WI38 (cell line): ENCODE results near the gene CREB5.

Source experiments
- H3K4me3 ChIP-seq: 2 replicates; pipeline ENCODE4 v1.5.1; 2011; ENCODE audit warnings: low read depth, mild to moderate bottlenecking, control low read depth, low read length
- CTCF ChIP-seq: IDR thresholded peaks from 2 replicates; pipeline ENCODE4 v1.5.1; 2012; ENCODE audit warnings: low read depth, mild to moderate bottlenecking, control low read depth, low read length

Gene CREB5

GRCh38 chr7:28739128-28739527, 326.8 kb downstream of the CREB5 start:
- no peak for TF ChIP-seq CTCF

GRCh38 chr7:28739826-28740225, 327.5 kb downstream of the CREB5 start:
- no peak for TF ChIP-seq CTCF

More at GRCh38 chr7:28739128-28739527, 326.8 kb downstream of the CREB5 start:
- H3K4me3 ChIP-seq, result no peak overlapping the region

GRCh38 chr7:28744951-28745350, 332.6 kb downstream of the CREB5 start:
- H3K4me3 ChIP-seq, result no peak overlapping the region
- no peak for TF ChIP-seq CTCF

More at GRCh38 chr7:28739826-28740225, 327.5 kb downstream of the CREB5 start:
- H3K4me3 ChIP-seq, result no peak overlapping the region

DNA sequence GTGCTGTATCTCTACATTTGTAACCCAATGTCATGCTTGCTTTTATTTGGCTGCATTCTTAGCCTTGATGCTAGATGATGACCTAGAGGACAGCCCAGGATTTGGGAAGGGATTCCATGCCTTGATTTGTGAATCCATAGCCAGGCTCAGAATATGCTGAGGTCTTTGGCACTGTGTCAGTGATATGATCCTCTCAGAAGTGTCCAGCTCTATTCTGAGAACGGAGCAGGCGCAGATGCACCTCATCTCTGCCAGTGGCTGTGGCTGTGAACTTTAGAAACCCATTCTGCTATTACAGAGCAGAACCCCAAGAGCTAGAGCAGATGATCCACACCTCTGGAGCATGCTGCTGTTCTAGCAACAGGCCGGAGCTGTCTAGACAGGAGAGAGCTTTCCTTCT, 333.0 kb downstream of the CREB5 start:
- H3K4me3 ChIP-seq, result no peak overlapping the region
- TF ChIP-seq CTCF, result no peak

GRCh38 chr7:28747404-28747803, 335.1 kb downstream of the CREB5 start:
- no peak overlapping the region for H3K4me3 ChIP-seq
- TF ChIP-seq CTCF, result no peak

DNA sequence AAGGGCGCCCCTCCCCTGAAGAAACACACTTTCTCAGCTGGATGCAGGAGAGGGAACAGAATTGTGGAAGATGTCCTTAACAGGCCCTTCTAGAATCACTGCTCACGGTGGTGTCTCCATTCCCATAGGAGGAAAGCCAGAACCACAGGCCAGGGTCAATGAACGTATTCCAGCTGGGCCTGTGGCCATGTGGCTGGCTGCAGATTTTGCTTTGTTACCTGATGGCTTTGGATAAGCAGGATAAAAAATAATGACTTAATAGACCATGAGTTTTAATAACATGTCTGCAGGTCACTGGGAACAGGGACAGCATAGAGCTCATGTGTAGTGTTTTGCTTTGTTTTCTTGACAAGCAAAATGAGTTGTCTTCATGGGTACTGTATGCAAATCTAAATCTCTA, 335.5 kb downstream of the CREB5 start:
- no peak for TF ChIP-seq CTCF
- H3K4me3 ChIP-seq, result no peak overlapping the region

GRCh38 chr7:28748346-28748745, 336.0 kb downstream of the CREB5 start:
- no peak overlapping the region for H3K4me3 ChIP-seq
- no peak for TF ChIP-seq CTCF
